BE2C (cell line): ENCODE measurements around the gene CCDC201. TPM values are rescaled to one million over a fixed set of nuclear protein-coding genes. Genes with fewer than 3 reads are reported as not detected.

Experiments used
- DNase-seq: peaks from one replicate; pipeline ENCODE4 v3.0.0-alpha.2; 2020
- H3K27me3 ChIP-seq: fragments of 250-450 bp; sonication (Bioruptor Pico); 2 replicates; pipeline ENCODE4 v1.5.1; 2020; ENCODE audit warnings: mild to moderate bottlenecking
- H3K36me3 ChIP-seq: fragments of 250-450 bp; sonication (Bioruptor Pico); 2 replicates; pipeline ENCODE4 v1.5.1; 2020; ENCODE audit warnings: mild to moderate bottlenecking
- H3K4me1 ChIP-seq: fragments of 250-450 bp; sonication (Bioruptor Pico); 2 replicates; pipeline ENCODE4 v1.5.1; 2020
- H3K4me3 ChIP-seq: 2 replicates; pipeline ENCODE4 v1.5.1; 2011; ENCODE audit warnings: low read depth, low read length
- H3K9me3 ChIP-seq: fragments of 250-450 bp; sonication (Bioruptor Pico); 2 replicates; pipeline ENCODE4 v1.5.1; 2020
- polyA plus RNA-seq: library from polyadenylated mRNA; unstranded; fragments of >200 nt; gene quantifications from one replicate; pipeline ENCODE4 v1.2.1, GENCODE V29; 2012; ENCODE audit warnings: low read depth, missing spikeins; ENCODE audit not compliant: insufficient read length, insufficient read depth
- TF ChIP-seq, protein P1 (sequence below): IDR thresholded peaks from 2 replicates; pipeline ENCODE4 v1.5.1; 2012; ENCODE audit warnings: mild to moderate bottlenecking, low read depth, low read length

Gene CCDC201, protein sequence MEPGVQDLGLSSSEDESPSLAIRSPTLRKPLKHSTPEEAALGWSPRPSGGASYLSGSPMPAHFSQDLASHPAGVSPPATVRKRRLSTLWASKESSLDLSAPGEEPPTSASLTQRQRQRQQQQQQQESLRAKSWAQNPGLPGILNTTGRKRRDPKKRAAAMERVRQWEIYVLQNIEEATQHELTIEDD
- polyA plus RNA-seq, result not detected

DNA sequence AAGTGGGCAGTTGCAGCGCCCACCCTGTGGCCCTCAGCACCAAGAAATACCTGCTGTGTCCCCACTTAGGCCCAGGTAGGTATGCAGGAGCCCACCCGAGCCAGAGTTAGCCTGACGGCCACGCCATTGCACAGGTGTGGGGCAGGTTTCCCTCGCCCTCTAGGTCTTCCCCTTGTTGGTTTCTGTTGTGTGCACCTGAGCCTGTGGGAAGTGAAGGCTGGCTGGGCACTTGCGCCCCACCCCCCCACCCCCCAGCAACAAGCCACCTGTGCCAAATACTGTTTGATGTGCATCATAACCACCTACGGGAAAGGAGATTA is at the start of gene CCDC201:
Gene CCDC201 (minus strand): TSS at position 48 of the 320 bp plus-strand sequence. CDS start 75 bp downstream, outside the sequence.
- no peak for DNase-seq
- H3K36me3 ChIP-seq, result no peaks in the 10 kb centered on the region
- H3K4me3 ChIP-seq, result no peak within 1 kb of the TSS
- no peaks in the 10 kb centered on the region for H3K27me3 ChIP-seq
- H3K4me1 ChIP-seq, result no peaks in the 10 kb centered on the region
- H3K9me3 ChIP-seq, result no peaks in the 10 kb centered on the region
- TF ChIP-seq, protein P1, sequence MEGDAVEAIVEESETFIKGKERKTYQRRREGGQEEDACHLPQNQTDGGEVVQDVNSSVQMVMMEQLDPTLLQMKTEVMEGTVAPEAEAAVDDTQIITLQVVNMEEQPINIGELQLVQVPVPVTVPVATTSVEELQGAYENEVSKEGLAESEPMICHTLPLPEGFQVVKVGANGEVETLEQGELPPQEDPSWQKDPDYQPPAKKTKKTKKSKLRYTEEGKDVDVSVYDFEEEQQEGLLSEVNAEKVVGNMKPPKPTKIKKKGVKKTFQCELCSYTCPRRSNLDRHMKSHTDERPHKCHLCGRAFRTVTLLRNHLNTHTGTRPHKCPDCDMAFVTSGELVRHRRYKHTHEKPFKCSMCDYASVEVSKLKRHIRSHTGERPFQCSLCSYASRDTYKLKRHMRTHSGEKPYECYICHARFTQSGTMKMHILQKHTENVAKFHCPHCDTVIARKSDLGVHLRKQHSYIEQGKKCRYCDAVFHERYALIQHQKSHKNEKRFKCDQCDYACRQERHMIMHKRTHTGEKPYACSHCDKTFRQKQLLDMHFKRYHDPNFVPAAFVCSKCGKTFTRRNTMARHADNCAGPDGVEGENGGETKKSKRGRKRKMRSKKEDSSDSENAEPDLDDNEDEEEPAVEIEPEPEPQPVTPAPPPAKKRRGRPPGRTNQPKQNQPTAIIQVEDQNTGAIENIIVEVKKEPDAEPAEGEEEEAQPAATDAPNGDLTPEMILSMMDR, result no peak

DNA sequence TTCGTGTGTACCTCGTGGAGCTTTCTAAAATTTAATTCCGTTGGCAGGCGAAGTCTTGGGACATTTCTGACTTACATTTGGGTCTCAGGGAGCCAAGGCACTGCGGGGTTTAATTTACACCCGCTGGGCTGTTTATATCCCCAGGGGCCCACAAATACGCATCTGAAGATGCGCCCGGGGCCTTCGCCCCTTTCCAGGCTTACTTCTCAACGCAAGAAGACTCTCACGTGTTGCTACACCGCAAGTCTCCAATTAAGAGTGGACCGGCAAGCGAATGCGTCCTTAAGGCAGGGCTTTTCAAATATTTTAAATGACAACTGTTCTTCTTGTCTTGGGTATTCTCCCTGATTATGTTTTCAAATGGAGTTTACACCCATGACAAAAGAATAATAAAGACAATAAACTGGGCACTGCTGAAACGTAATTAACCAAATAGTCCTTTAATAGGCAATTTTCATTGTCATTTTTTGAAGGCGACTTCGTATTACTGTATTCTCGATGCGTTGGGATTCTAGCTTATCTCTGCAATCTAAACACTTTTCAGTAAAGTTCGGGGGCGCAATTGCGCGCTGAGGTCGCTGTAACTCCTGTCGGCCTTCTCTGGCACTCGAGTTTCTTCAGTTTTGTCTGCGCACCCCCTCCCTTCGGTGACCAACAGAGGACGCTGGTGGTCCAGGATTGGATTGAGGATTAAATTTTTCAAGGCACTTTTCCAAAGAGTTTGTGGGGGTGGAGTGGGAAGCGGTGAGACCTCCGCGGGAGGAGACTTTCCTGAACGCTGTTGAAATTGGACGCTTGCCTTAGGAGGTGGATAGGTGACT is 49.0 kb upstream of the CCDC201 start:
- H3K36me3 ChIP-seq, result no peaks in the 10 kb centered on the region
- H3K27me3 ChIP-seq, result peaks cover 70% of the 10 kb centered on the region
- TF ChIP-seq, protein P1, result peak; percentile 90
- H3K9me3 ChIP-seq, result no peaks in the 10 kb centered on the region
- no peaks in the 10 kb centered on the region for H3K4me1 ChIP-seq
- DNase-seq, result peak; percentile 63
- peak overlapping the region; percentile 14 for H3K4me3 ChIP-seq

DNA sequence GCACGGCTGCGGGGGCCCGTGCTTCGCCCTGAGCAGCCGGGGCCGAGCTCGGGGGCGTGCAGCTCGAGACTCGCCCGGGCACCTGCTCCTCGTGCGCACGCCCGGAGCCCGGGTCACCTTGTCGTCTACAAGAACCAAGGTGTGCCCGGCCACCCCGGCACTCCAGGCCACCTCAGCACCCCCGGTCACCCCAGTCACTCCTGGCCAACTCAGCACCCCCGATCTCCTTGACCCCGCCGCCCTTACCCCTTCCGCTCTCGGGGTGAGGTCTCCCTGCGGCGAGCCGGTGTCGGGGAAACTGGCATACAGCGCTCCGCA is 48.5 kb upstream of the CCDC201 start:
- Histone ChIP-seq H3K9me3 (no peaks in the 10 kb centered on the region), H3K36me3 (no peaks in the 10 kb centered on the region), H3K4me1 (no peaks in the 10 kb centered on the region), H3K27me3 (peaks cover 70% of the 10 kb centered on the region), H3K4me3 (no peak overlapping the region)
- no peak for DNase-seq
- TF ChIP-seq, protein P1, result no peak

DNA sequence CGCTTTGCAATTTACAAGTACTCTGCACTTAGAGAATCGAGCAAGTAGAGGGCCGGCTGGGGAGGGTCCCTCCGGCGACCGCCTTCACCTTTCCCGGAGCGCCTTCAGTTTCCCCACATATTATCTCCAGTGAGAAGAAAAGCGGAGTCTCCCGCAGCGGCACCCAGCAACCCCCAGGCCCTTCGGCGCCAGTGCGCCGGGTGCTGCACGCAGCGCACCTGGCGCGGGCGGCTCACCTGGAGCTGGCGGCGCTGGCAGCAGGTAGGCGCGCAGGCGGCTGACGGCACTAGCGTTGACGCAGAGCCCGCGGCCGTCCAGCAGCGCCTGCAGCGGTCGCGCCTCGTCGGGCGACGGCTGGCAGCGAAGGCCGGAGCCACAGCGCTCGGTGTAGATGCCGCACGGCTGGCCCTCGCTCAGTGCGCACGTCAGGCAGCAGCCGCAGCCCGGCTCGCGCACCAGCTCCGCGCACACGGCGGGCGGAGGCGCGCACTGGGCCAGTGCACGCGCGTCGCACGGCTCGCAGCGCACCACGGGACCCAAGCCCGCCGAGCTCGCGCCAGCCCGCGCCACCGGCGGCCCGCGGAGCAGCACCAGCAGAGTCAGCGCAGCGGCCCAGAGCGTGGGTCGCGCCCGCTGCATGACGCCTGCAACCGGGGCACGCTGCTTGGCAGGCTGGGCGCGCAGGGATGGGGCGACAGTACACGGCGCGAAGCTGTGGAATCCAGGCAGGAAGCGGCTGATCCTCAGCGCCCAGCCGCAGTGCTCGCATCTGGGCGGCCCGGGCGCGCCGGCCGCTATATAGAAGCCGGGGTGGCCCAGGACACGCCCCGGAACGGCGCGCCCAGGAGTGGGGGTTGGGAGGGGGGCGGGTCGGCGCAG is 47.9 kb upstream of the CCDC201 start, which contains the start of gene IGFBP3:
Gene IGFBP3 (minus strand): TSS at position 771 of the 879 bp plus-strand sequence. CDS start 132 bp downstream, at position 639.
- Histone ChIP-seq H3K9me3 (no peaks in the 10 kb centered on the region), H3K4me3 (peak within 1 kb of the TSS; percentile 8; the same call in 1 of the 2 replicates), H3K36me3 (no peaks in the 10 kb centered on the region), H3K27me3 (peaks cover 72% of the 10 kb centered on the region), H3K4me1 (no peaks in the 10 kb centered on the region)
- peak; percentile 53 for DNase-seq
- TF ChIP-seq, protein P1, result no peak

DNA sequence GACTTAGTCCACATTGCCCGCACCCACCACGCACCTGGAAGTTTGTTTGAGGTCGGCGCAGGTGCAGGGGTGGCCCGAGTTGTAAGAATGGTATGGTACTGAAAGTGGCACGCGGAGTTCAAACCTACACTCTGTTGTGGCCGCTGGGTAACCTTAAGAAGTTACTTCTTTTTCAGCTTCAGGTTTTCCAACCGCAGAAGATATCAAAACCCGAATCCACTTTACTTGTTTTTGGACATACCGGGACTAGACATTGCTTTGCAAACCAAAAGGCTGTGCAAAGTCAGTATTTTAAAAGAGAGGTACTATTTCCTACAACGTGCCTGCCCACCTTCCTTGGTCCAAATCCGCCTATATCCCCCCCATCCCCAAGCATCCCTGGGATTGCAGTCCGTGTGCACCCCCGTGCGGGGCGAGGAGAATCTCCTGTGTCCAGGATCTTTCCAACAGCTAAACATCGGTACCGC is 47.1 kb upstream of the CCDC201 start:
- H3K27me3 ChIP-seq, result peaks cover 69% of the 10 kb centered on the region
- H3K4me1 ChIP-seq, result no peaks in the 10 kb centered on the region
- TF ChIP-seq, protein P1, result no peak
- H3K36me3 ChIP-seq, result no peaks in the 10 kb centered on the region
- no peak overlapping the region for H3K4me3 ChIP-seq
- DNase-seq, result no peak
- H3K9me3 ChIP-seq, result no peaks in the 10 kb centered on the region
